Activated naive CD8-positive, alpha-beta T cell treated with anti-CD3 and anti-CD28 coated beads, Interleukin-2, amount 50 U/mL, for 24 hours (primary cell): Measurements from ENCODE around the gene EXTL2.
"Not testable (repeated sequence)": the region's sequence is repeated elsewhere in the genome, so short reads cannot be mapped to it uniquely, and the experiment has no call there.

Experiments used
- ATAC-seq: fragments of 150-1000 bp; cut with Tn5 transposase; one replicate; pipeline ENCODE4 v1.10.0; 2021
- DNase-seq: peaks from one replicate; pipeline ENCODE4 v3.0.0; 2021
- H3K27ac Mint-ChIP-seq: one replicate; pipeline ENCODE4 v1.8.0; 2021; ENCODE audit warnings: mild to moderate bottlenecking, mixed read lengths
- H3K27me3 Mint-ChIP-seq: one replicate; pipeline ENCODE4 v1.8.0; 2021; ENCODE audit warnings: mixed read lengths
- H3K36me3 Mint-ChIP-seq: one replicate; pipeline ENCODE4 v1.8.0; 2021; ENCODE audit warnings: low read depth, mixed read lengths
- H3K4me1 Mint-ChIP-seq: one replicate; pipeline ENCODE4 v1.8.0; 2021; ENCODE audit warnings: mixed read lengths
- H3K4me3 Mint-ChIP-seq: one replicate; pipeline ENCODE4 v1.8.0; 2021; ENCODE audit warnings: mild to moderate bottlenecking, moderate library complexity, mixed read lengths
- H3K9me3 Mint-ChIP-seq: one replicate; pipeline ENCODE4 v1.8.0; 2021; ENCODE audit warnings: mixed read lengths

EXTL2 gene

GRCh38 chr1:100860397-100860991, 34.1 kb downstream of the EXTL2 start:
- no peak for ATAC-seq
- Mint-ChIP-seq H3K4me1 (no peaks in the 10 kb centered on the region), H3K27ac (no peak overlapping the region), H3K4me3 (no peak overlapping the region), H3K27me3 (peaks cover 3% of the 10 kb centered on the region), H3K9me3 (peaks cover 6% of the 10 kb centered on the region), H3K36me3 (no peaks in the 10 kb centered on the region)
- no peak for DNase-seq

GRCh38 chr1:100855116-100855515, 39.5 kb downstream of the EXTL2 start:
- ATAC-seq, DNase-seq, H3K27ac Mint-ChIP-seq, H3K9me3 Mint-ChIP-seq, H3K4me1 Mint-ChIP-seq, H3K27me3 Mint-ChIP-seq, H3K4me3 Mint-ChIP-seq, H3K36me3 Mint-ChIP-seq: not testable (repeated sequence)

GRCh38 chr1:100852976-100853375, 41.7 kb downstream of the EXTL2 start:
- no peak overlapping the region for H3K4me3 Mint-ChIP-seq
- no peaks in the 10 kb centered on the region for H3K4me1 Mint-ChIP-seq
- no peak overlapping the region for H3K27ac Mint-ChIP-seq
- no peak for ATAC-seq
- H3K27me3 Mint-ChIP-seq = peaks cover 19% of the 10 kb centered on the region
- H3K9me3 Mint-ChIP-seq = peaks cover 6% of the 10 kb centered on the region
- no peaks in the 10 kb centered on the region for H3K36me3 Mint-ChIP-seq
- no peak for DNase-seq

GRCh38 chr1:100851726-100852125, 42.9 kb downstream of the EXTL2 start:
- Mint-ChIP-seq H3K36me3 (no peaks in the 10 kb centered on the region), H3K27me3 (peaks cover 20% of the 10 kb centered on the region), H3K9me3 (peaks cover 6% of the 10 kb centered on the region), H3K27ac (no peak overlapping the region), H3K4me1 (no peaks in the 10 kb centered on the region), H3K4me3 (no peak overlapping the region)
- DNase-seq = no peak
- no peak for ATAC-seq

- H3K27ac Mint-ChIP-seq = no peak overlapping the region
- no peak for ATAC-seq
- H3K4me3 Mint-ChIP-seq = no peak overlapping the region
- H3K36me3 Mint-ChIP-seq = no peaks in the 10 kb centered on the region
- H3K27me3 Mint-ChIP-seq = peaks cover 24% of the 10 kb centered on the region
- DNase-seq = no peak
- H3K4me1 Mint-ChIP-seq = no peaks in the 10 kb centered on the region
- peaks cover 4% of the 10 kb centered on the region for H3K9me3 Mint-ChIP-seq
These were observed 47.1 kb downstream of the EXTL2 start for GRCh38 chr1:100847361-100848082.

- H3K4me3 Mint-ChIP-seq, H3K4me1 Mint-ChIP-seq, H3K27ac Mint-ChIP-seq, H3K9me3 Mint-ChIP-seq, DNase-seq, H3K36me3 Mint-ChIP-seq, ATAC-seq: not testable (repeated sequence)
- H3K27me3 Mint-ChIP-seq = peaks cover 10% of the 10 kb centered on the region
These were observed 51.5 kb downstream of the EXTL2 start for GRCh38 chr1:100843160-100843559.

GRCh38 chr1:100835866-100836842, 58.5 kb downstream of the EXTL2 start:
- no peak for DNase-seq
- ATAC-seq = no peak
- Mint-ChIP-seq H3K4me1 (peaks cover 4% of the 10 kb centered on the region), H3K36me3 (no peaks in the 10 kb centered on the region), H3K4me3 (no peak overlapping the region), H3K27me3 (no peaks in the 10 kb centered on the region), H3K27ac (no peak overlapping the region), H3K9me3 (peaks cover 3% of the 10 kb centered on the region)

- no peaks in the 10 kb centered on the region for H3K36me3 Mint-ChIP-seq
- H3K27ac Mint-ChIP-seq = no peak overlapping the region
- ATAC-seq = peak; percentile 63
- H3K4me1 Mint-ChIP-seq = no peaks in the 10 kb centered on the region
- H3K9me3 Mint-ChIP-seq = no peaks in the 10 kb centered on the region
- no peak for DNase-seq
- H3K4me3 Mint-ChIP-seq = no peak overlapping the region
- no peaks in the 10 kb centered on the region for H3K27me3 Mint-ChIP-seq
These were observed 59.6 kb downstream of the EXTL2 start for GRCh38 chr1:100834777-100835660.

GRCh38 chr1:100832694-100833428, 61.8 kb downstream of the EXTL2 start:
- no peak for ATAC-seq
- no peaks in the 10 kb centered on the region for H3K4me1 Mint-ChIP-seq
- H3K4me3 Mint-ChIP-seq = no peak overlapping the region
- H3K27ac Mint-ChIP-seq = no peak overlapping the region
- no peak for DNase-seq
- no peaks in the 10 kb centered on the region for H3K36me3 Mint-ChIP-seq
- H3K27me3 Mint-ChIP-seq = peaks cover 6% of the 10 kb centered on the region
- H3K9me3 Mint-ChIP-seq = peaks cover 6% of the 10 kb centered on the region

- H3K27me3 Mint-ChIP-seq, H3K4me3 Mint-ChIP-seq, DNase-seq, H3K4me1 Mint-ChIP-seq, H3K27ac Mint-ChIP-seq, H3K36me3 Mint-ChIP-seq, ATAC-seq: not testable (repeated sequence)
- H3K9me3 Mint-ChIP-seq = peaks cover 17% of the 10 kb centered on the region
These were observed 69.0 kb downstream of the EXTL2 start for GRCh38 chr1:100825666-100826065.
